ENCODE measurements around the gene FBN3.

FBN3 gene

DNA sequence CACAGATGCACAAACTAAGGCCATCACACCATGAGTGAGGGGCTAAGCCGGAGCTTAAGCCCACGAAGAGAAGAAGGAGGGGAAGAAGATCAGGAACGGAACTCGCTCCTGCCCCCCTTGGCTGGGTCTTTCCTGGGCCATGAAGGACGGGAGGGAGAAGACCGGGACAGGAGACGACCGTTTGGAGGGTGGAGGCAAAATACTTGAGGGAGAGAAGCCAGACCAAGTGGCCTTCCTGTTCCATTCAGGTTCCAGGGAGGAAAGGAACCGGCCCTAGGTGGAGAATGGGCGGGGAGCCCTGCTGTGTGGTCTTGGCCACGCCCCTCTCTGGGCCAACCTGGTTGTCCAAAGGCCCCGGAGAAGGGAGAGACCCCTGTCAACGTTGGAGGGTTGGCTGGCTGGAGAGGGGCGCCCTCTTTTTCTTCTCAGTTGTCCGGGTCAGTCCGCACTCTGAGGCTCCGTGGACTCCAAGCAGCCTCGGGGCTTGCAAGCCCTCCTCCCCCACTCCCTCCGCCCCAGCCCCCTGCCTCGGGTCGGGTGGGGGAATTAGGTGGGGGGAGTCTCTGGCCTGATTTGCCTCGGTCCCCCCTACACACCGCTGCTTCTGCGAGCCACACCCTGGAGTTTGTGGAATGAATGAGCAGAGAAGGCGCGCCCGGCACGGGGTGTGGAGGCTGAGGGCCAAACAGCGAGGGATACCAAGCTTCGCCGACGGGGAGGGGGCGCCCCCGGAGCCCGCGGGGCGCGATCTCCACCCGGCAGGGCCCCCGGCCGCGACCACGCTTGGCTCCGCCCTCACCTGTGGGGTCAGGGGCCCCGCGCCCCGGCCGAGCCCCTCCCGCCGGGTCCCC lies 757 bp downstream of the FBN3 start:
- no peak overlapping the region for H3K27ac ChIP-seq (ENCODE audit: low read depth, low read length)
- peaks cover 0 to 6% of the 10 kb centered on the region in 2 donors for H3K4me1 ChIP-seq (ENCODE audit: control insufficient read depth in 1 of 2, insufficient read depth in 2 of 2, low read length in 2 of 2)
- no peaks in the 10 kb centered on the region for H3K9me3 ChIP-seq (ENCODE audit: control insufficient read depth in 1 of 2, low read length in 2 of 2)
- peaks cover 22 to 34% of the 10 kb centered on the region in 2 donors for H3K27me3 ChIP-seq (ENCODE audit: control insufficient read depth in 1 of 2, insufficient read depth in 2 of 2, low read length in 2 of 2)
- peak overlapping the region in 1 of 2 donors; percentile 15 for H3K4me3 ChIP-seq (ENCODE audit: low read depth in 1 of 2, low read length in 2 of 2)
- H3K9ac ChIP-seq (ENCODE audit: low read depth in 1 of 2, low read length in 2 of 2) = no peak overlapping the region
- no peaks in the 10 kb centered on the region for H3K36me3 ChIP-seq (ENCODE audit: control insufficient read depth in 1 of 2, insufficient read depth in 2 of 2, low read length in 2 of 2)

DNA sequence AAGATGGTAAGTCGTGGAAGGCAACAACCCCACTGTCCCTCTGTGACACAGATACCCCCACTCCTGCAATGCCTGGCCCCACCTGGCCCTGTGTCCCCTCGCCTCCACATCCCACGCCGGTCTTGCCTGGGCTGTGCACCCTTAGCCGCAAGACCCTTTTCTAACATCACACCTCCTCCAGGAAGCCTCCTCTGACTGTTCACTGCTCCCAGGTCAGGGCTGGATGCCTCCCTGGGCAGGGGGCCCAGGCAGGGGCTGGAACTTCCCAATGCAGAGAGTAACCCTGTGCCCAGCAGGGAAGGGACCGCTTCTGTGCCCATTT lies 1.3 kb downstream of the FBN3 start:
- Histone ChIP-seq H3K4me3 (ENCODE audit: low read depth in 1 of 2, low read length in 2 of 2) (peak overlapping the region in 1 of 2 donors; percentile 15), H3K9me3 (ENCODE audit: control insufficient read depth in 1 of 2, low read length in 2 of 2) (no peaks in the 10 kb centered on the region), H3K36me3 (ENCODE audit: control insufficient read depth in 1 of 2, insufficient read depth in 2 of 2, low read length in 2 of 2) (no peaks in the 10 kb centered on the region), H3K4me1 (ENCODE audit: control insufficient read depth in 1 of 2, insufficient read depth in 2 of 2, low read length in 2 of 2) (peaks cover 0 to 6% of the 10 kb centered on the region in 2 donors), H3K27ac (ENCODE audit: low read depth, low read length) (no peak overlapping the region), H3K9ac (ENCODE audit: low read depth in 1 of 2, low read length in 2 of 2) (no peak overlapping the region), H3K27me3 (ENCODE audit: control insufficient read depth in 1 of 2, insufficient read depth in 2 of 2, low read length in 2 of 2) (peaks cover 22 to 31% of the 10 kb centered on the region in 2 donors)

DNA sequence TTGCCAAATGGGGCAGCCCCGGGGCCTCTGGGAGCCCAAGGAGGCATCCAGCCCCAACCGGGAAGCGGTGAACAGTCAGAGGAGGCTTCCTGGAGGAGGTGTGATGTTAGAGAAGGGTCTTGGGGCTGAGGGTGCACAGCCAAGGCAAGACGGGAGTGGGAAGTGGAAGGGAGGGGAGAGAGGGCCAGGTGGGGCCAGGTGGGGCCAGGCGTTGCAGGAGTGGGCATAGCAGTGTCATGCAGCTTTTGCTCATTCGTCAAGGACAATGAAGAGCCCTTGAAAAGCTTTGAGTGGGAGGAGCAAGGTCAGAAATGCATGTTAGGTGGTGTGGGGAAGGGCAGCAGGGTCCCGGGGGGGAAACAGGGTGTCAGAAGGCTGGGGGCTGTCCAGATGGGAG lies 1.8 kb downstream of the FBN3 start:
- Histone ChIP-seq H3K4me1 (ENCODE audit: control insufficient read depth in 1 of 2, insufficient read depth in 2 of 2, low read length in 2 of 2) (peaks cover 0 to 6% of the 10 kb centered on the region in 2 donors), H3K4me3 (ENCODE audit: low read depth in 1 of 2, low read length in 2 of 2) (no peak overlapping the region), H3K27me3 (ENCODE audit: control insufficient read depth in 1 of 2, insufficient read depth in 2 of 2, low read length in 2 of 2) (peaks cover 22 to 31% of the 10 kb centered on the region in 2 donors), H3K9ac (ENCODE audit: low read depth in 1 of 2, low read length in 2 of 2) (no peak overlapping the region), H3K36me3 (ENCODE audit: control insufficient read depth in 1 of 2, insufficient read depth in 2 of 2, low read length in 2 of 2) (no peaks in the 10 kb centered on the region), H3K27ac (ENCODE audit: low read depth, low read length) (no peak overlapping the region), H3K9me3 (ENCODE audit: control insufficient read depth in 1 of 2, low read length in 2 of 2) (no peaks in the 10 kb centered on the region)

DNA sequence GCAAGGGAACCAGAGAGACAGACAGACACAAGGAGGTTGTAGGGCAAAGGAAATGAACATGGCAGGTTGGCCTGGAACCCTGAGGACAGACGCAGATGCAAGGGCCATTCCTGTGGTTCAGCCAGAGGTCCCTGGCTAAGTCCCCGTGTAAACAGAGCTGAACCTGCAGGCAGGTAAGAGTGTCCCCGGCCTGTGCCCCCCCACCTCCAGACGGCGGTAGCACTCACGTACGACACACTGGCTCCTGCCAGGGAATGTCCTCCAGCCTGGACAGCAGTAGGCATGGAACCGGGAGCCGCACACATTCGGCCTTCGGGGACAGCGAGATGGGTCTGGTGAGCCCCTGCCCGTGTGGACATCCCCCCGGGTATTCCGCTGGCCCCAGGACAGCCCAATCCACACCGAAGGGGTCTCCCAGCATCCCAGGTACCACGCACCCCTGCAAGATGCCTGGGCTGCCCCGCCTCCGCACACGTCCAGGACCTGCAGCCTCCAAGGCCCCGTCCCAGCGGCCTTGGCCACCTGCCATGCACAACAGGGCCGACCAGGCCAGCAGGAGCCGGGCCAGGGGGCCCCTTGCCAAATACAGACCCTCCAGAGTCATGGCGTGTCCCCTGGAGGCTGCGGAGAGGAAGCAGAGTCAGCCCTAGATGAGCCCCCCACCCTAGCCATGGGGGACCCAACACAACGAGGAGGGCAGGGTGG lies 2.4 kb downstream of the FBN3 start:
- Histone ChIP-seq H3K4me1 (ENCODE audit: control insufficient read depth in 1 of 2, insufficient read depth in 2 of 2, low read length in 2 of 2) (peaks cover 0 to 6% of the 10 kb centered on the region in 2 donors), H3K9me3 (ENCODE audit: control insufficient read depth in 1 of 2, low read length in 2 of 2) (no peaks in the 10 kb centered on the region), H3K9ac (ENCODE audit: low read depth in 1 of 2, low read length in 2 of 2) (no peak overlapping the region), H3K27ac (ENCODE audit: low read depth, low read length) (no peak overlapping the region), H3K27me3 (ENCODE audit: control insufficient read depth in 1 of 2, insufficient read depth in 2 of 2, low read length in 2 of 2) (peaks cover 22 to 31% of the 10 kb centered on the region in 2 donors), H3K36me3 (ENCODE audit: control insufficient read depth in 1 of 2, insufficient read depth in 2 of 2, low read length in 2 of 2) (no peaks in the 10 kb centered on the region), H3K4me3 (ENCODE audit: low read depth in 1 of 2, low read length in 2 of 2) (no peak overlapping the region)

DNA sequence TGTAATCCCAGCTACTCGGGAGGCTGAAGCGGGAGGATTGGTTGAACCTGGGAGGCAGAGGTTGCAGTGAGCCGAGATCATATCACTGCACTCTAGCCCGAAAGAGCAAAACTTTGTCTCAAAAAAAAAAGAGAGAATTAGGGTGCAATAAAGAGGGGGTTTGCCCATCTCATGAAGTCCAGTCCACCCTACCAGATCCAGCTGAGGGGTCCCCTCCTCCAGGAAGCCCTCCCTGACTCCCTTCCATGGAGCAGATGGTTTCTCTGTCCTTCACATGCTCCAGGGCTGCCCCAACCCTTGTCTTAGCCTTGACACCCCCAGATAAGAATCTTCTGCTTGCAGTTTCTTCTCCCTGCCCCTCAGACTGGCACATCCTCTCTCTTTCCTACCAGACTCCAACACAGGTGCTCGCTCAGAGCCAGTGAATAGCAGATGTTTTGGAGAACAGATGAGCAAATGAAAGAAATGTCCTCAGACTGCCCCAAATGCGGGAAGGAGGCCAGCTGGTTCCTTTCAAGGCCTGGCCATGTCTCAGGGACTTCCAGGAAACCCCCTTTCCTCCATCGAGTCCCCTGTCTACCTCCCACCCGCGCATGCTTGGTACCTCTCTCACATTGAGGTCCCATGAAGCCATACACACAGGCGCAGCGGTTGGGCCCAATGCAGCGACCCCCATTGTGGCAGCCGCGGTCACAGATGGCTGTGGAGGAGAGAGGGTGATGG lies 5.0 kb downstream of the FBN3 start:
- Histone ChIP-seq H3K36me3 (ENCODE audit: control insufficient read depth in 1 of 2, insufficient read depth in 2 of 2, low read length in 2 of 2) (no peaks in the 10 kb centered on the region), H3K9me3 (ENCODE audit: control insufficient read depth in 1 of 2, low read length in 2 of 2) (no peaks in the 10 kb centered on the region)

DNA sequence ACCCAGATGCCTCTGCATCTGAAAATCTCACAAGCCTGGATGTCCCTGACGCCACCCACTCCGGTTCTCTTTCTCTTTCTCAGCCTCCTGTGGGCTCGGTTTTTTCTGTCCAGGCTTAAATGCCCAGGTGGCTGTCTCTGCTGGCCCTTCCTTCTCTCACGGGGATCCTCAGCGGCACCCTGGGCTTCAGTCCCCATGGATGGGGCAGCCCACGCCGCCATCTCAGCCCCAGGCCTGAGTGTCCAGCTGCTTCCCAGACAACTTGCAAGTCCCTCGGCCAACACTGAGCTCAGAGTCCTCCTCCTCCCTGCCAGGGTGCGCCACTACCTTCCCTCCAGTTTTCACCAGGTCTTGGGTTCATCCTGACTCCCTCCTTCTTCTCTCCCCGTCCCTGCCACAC lies 6.4 kb downstream of the FBN3 start:
- peaks cover 13 to 17% of the 10 kb centered on the region in 2 donors for H3K27me3 ChIP-seq (ENCODE audit: control insufficient read depth in 1 of 2, insufficient read depth in 2 of 2, low read length in 2 of 2)
- no peak overlapping the region for H3K27ac ChIP-seq (ENCODE audit: low read depth, low read length)
- H3K36me3 ChIP-seq (ENCODE audit: control insufficient read depth in 1 of 2, insufficient read depth in 2 of 2, low read length in 2 of 2) = no peaks in the 10 kb centered on the region
- no peak overlapping the region for H3K4me3 ChIP-seq (ENCODE audit: low read depth in 1 of 2, low read length in 2 of 2)
- H3K9ac ChIP-seq (ENCODE audit: low read depth in 1 of 2, low read length in 2 of 2) = no peak overlapping the region
- H3K9me3 ChIP-seq (ENCODE audit: control insufficient read depth in 1 of 2, low read length in 2 of 2) = no peaks in the 10 kb centered on the region
- peaks cover 0 to 5% of the 10 kb centered on the region in 2 donors for H3K4me1 ChIP-seq (ENCODE audit: control insufficient read depth in 1 of 2, insufficient read depth in 2 of 2, low read length in 2 of 2)

More for the DNA sequence above, 5.0 kb downstream of the FBN3 start:
- Histone ChIP-seq H3K9ac (ENCODE audit: low read depth in 1 of 2, low read length in 2 of 2) (no peak overlapping the region), H3K4me3 (ENCODE audit: low read depth in 1 of 2, low read length in 2 of 2) (no peak overlapping the region), H3K27me3 (ENCODE audit: control insufficient read depth in 1 of 2, insufficient read depth in 2 of 2, low read length in 2 of 2) (peaks cover 22% of the 10 kb centered on the region in 2 donors), H3K27ac (ENCODE audit: low read depth, low read length) (no peak overlapping the region), H3K4me1 (ENCODE audit: control insufficient read depth in 1 of 2, insufficient read depth in 2 of 2, low read length in 2 of 2) (peaks cover 5 to 6% of the 10 kb centered on the region in 2 donors)

DNA sequence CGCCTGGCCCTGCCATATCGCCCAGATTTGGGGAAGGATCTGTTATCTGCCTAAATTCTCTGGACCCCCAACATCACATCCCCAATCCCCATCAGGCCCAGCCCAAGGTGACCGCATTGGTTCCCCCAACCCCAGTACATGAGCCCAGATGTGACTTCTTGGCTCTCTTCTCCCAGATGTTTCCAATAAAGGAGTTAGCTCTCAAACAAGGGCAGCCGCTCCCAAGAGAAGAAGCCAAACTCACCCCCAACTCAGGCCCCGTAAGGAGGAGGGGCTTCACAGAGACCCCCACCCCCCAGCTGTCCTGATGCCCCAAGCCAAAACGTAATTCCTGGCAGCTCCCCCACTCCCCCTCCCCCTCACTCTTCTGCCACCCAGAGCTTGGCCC lies 6.9 kb downstream of the FBN3 start:
- Histone ChIP-seq H3K36me3 (ENCODE audit: control insufficient read depth in 1 of 2, insufficient read depth in 2 of 2, low read length in 2 of 2) (no peaks in the 10 kb centered on the region), H3K27ac (ENCODE audit: low read depth, low read length) (no peak overlapping the region), H3K4me3 (ENCODE audit: low read depth in 1 of 2, low read length in 2 of 2) (no peak overlapping the region), H3K4me1 (ENCODE audit: control insufficient read depth in 1 of 2, insufficient read depth in 2 of 2, low read length in 2 of 2) (peaks cover 0 to 5% of the 10 kb centered on the region in 2 donors), H3K9me3 (ENCODE audit: control insufficient read depth in 1 of 2, low read length in 2 of 2) (no peaks in the 10 kb centered on the region), H3K9ac (ENCODE audit: low read depth in 1 of 2, low read length in 2 of 2) (no peak overlapping the region), H3K27me3 (ENCODE audit: control insufficient read depth in 1 of 2, insufficient read depth in 2 of 2, low read length in 2 of 2) (peaks cover 7 to 12% of the 10 kb centered on the region in 2 donors)

DNA sequence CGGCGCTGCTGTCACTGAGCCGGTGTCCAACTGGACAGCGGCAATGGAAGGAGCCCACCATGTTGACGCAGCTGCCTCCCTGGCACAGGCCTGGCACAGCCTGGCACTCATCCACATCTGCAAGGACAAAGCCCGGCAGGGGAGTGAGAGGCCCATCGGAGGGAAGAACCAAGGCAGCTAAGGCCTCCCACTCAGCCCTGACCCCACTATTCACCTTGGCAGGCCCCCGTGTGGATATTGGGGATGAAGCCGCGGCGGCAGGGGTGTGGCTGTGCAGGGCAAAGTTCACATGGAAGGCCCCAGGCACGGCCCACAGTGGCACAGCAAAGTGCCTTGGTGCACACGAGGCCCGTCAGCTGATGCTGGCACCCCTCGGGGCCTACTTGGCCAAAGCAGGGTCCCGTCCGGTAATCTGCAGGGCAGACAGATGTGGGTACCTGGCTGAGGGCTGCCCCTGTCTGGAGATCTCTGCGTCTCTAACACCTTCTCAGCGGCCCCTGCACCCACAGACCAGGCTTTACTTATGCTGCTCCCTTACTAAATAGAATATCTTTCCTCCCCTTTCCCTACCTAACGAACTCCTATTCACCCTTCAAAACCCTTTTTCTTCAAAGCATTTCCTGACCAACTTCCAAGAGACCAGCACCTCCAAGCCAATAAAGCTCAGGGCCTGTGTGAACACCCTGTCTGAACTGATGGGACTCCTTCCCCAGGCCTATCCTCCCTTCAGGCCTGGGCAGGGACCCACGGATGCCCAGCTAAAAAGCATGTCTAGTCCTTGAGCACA lies 7.5 kb downstream of the FBN3 start:
- H3K4me1 ChIP-seq (ENCODE audit: control insufficient read depth in 1 of 2, insufficient read depth in 2 of 2, low read length in 2 of 2) = peaks cover 0 to 5% of the 10 kb centered on the region in 2 donors
- peaks cover 2 to 7% of the 10 kb centered on the region in 2 donors for H3K27me3 ChIP-seq (ENCODE audit: control insufficient read depth in 1 of 2, insufficient read depth in 2 of 2, low read length in 2 of 2)
- no peaks in the 10 kb centered on the region for H3K9me3 ChIP-seq (ENCODE audit: control insufficient read depth in 1 of 2, low read length in 2 of 2)
- H3K27ac ChIP-seq (ENCODE audit: low read depth, low read length) = no peak overlapping the region
- no peaks in the 10 kb centered on the region for H3K36me3 ChIP-seq (ENCODE audit: control insufficient read depth in 1 of 2, insufficient read depth in 2 of 2, low read length in 2 of 2)
- no peak overlapping the region for H3K4me3 ChIP-seq (ENCODE audit: low read depth in 1 of 2, low read length in 2 of 2)
- H3K9ac ChIP-seq (ENCODE audit: low read depth in 1 of 2, low read length in 2 of 2) = no peak overlapping the region

DNA sequence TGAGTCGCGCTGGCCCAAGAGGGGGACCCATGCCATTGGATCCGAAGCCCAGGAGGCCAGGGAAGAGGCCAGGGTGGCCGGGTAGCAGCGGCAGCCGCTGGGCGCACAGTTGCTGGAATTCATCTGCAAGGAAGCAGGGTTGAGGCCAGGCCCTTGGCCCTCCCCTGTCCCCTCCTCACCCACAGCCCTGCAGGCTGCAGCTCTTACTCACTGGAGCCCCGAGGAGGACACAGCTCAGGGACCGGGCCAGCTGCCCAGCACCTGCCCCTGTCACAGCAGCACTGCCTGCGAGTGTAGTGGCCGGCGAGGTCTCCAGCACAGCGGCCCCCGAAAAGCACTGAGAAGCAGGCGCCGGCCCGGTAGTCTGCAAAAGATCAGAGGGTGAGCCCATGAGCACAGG lies 11.2 kb downstream of the FBN3 start:
- H3K27me3 ChIP-seq (ENCODE audit: control insufficient read depth in 1 of 2, insufficient read depth in 2 of 2, low read length in 2 of 2) = no peaks in the 10 kb centered on the region
- no peaks in the 10 kb centered on the region for H3K9me3 ChIP-seq (ENCODE audit: control insufficient read depth in 1 of 2, low read length in 2 of 2)
- H3K27ac ChIP-seq (ENCODE audit: low read depth, low read length) = no peak overlapping the region
- H3K4me1 ChIP-seq (ENCODE audit: control insufficient read depth in 1 of 2, insufficient read depth in 2 of 2, low read length in 2 of 2) = peaks cover 0 to 5% of the 10 kb centered on the region in 2 donors
- H3K4me3 ChIP-seq (ENCODE audit: low read depth in 1 of 2, low read length in 2 of 2) = no peak overlapping the region
- no peaks in the 10 kb centered on the region for H3K36me3 ChIP-seq (ENCODE audit: control insufficient read depth in 1 of 2, insufficient read depth in 2 of 2, low read length in 2 of 2)
- no peak overlapping the region for H3K9ac ChIP-seq (ENCODE audit: low read depth in 1 of 2, low read length in 2 of 2)
